ENCODE results near the gene OR1B1. TPM values are rescaled to one million over a fixed set of nuclear protein-coding genes. Genes with fewer than 3 reads are reported as not detected.

OR1B1 gene
- total RNA-seq, 1 donor from 2014 or later = not detected

DNA sequence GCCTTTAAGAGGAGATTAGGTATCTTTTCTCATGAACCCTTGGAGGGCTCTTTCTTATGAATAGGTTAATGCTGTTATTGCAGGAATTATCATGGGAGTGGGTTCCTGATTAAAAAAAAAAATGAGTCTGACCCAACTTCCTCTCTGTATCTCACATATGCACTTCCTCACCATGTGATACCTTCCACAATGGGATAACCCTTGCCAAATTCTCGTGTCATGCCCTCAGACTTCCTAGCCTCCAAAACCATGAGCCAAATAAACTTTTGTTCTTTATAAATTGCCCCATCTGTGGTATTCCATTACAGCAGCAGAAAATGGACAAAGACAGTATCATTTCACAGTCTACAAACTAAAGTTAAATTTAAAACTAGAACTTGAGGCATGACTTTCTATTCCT lies 1.0 kb downstream of the OR1B1 start:
- POLR2A ChIA-PET = no interaction called here
- ATAC-seq (ENCODE audit: low read depth) (no peak), DNase-seq (no peak)
- H3K36me3 Mint-ChIP-seq (ENCODE audit: low read depth) = no peaks in the 10 kb centered on the region
- intact Hi-C loops (cut with micrococcal nuclease) = no loop called here
- H3K27me3 Mint-ChIP-seq = peaks cover 16% of the 10 kb centered on the region
- CTCF ChIA-PET = no interaction called here
- H3K9me3 Mint-ChIP-seq = peaks cover 4% of the 10 kb centered on the region
- TF ChIP-seq, protein P1, sequence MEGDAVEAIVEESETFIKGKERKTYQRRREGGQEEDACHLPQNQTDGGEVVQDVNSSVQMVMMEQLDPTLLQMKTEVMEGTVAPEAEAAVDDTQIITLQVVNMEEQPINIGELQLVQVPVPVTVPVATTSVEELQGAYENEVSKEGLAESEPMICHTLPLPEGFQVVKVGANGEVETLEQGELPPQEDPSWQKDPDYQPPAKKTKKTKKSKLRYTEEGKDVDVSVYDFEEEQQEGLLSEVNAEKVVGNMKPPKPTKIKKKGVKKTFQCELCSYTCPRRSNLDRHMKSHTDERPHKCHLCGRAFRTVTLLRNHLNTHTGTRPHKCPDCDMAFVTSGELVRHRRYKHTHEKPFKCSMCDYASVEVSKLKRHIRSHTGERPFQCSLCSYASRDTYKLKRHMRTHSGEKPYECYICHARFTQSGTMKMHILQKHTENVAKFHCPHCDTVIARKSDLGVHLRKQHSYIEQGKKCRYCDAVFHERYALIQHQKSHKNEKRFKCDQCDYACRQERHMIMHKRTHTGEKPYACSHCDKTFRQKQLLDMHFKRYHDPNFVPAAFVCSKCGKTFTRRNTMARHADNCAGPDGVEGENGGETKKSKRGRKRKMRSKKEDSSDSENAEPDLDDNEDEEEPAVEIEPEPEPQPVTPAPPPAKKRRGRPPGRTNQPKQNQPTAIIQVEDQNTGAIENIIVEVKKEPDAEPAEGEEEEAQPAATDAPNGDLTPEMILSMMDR (IDR thresholded peaks at IDR 0.05) = no peak
- H3K4me3 Mint-ChIP-seq = no peak overlapping the region
- no peak overlapping the region for H3K27ac Mint-ChIP-seq
- H3K4me1 Mint-ChIP-seq = no peaks in the 10 kb centered on the region

DNA sequence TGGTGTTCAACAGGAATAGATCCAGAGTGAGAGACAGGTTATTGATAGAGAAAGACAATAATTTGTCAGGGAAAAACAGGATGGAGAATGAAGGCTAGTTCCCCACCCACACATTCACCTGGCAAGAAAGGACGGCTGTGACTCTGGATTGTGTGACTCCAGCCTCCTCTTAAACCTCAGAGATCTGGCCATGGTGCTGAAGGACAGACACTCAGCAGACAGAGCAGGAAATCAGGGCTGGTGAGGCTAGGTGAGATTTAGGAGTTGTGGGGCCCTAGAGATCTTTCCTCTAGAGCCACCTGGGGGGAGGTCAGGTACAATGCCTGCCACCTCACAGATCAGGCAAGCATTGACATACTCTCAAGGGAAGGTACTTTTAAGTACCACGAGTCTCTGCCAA lies 15.2 kb downstream of the OR1B1 start:
- intact Hi-C loops (cut with micrococcal nuclease) = no loop called here
- POLR2A ChIA-PET = no interaction called here
- DNase-seq (no peak), ATAC-seq (ENCODE audit: low read depth) (no peak)
- Mint-ChIP-seq H3K27ac (no peak overlapping the region), H3K9me3 (peaks cover 18% of the 10 kb centered on the region), H3K4me3 (no peak overlapping the region), H3K36me3 (ENCODE audit: low read depth) (no peaks in the 10 kb centered on the region), H3K4me1 (no peaks in the 10 kb centered on the region), H3K27me3 (peaks cover 25% of the 10 kb centered on the region)
- TF ChIP-seq, protein P1 (IDR thresholded peaks at IDR 0.05) = no peak
- CTCF ChIA-PET = no interaction called here

- H3K4me3 Mint-ChIP-seq = no peak overlapping the region
- H3K4me1 Mint-ChIP-seq = no peaks in the 10 kb centered on the region
- ChIA-PET POLR2A (no interaction called here), CTCF (no interaction called here)
- intact Hi-C loops (cut with micrococcal nuclease) = no loop called here
- no peak for DNase-seq
- no peak overlapping the region for H3K27ac Mint-ChIP-seq
- peaks cover 2% of the 10 kb centered on the region for H3K9me3 Mint-ChIP-seq
- H3K27me3 Mint-ChIP-seq = peaks cover 29% of the 10 kb centered on the region
- no peak for ATAC-seq (ENCODE audit: low read depth)
- H3K36me3 Mint-ChIP-seq (ENCODE audit: low read depth) = no peaks in the 10 kb centered on the region
- TF ChIP-seq, protein P1 (IDR thresholded peaks at IDR 0.05) = no peak
Observed at GRCh38 chr9:122619996-122620395, 37.4 kb downstream of the OR1B1 start.

GRCh38 chr9:122614362-122614761 lies 43.1 kb downstream of the OR1B1 start, which contains the start of gene OR1Q1:
Gene OR1Q1, plus strand, starts transcription at chr9:122614738. Its CDS starts 0 bp downstream, at chr9:122614738.
- H3K27ac Mint-ChIP-seq = no peak within 1 kb of the TSS
- TF ChIP-seq, protein P1 (IDR thresholded peaks at IDR 0.05) = no peak
- H3K4me3 Mint-ChIP-seq = no peak within 1 kb of the TSS
- CTCF ChIA-PET = no interaction called here
- POLR2A ChIA-PET = no interaction called here
- H3K4me1 Mint-ChIP-seq = no peaks in the 10 kb centered on the region
- H3K36me3 Mint-ChIP-seq (ENCODE audit: low read depth) = no peaks in the 10 kb centered on the region
- no peak for DNase-seq
- H3K27me3 Mint-ChIP-seq = peaks cover 19% of the 10 kb centered on the region
- ATAC-seq (ENCODE audit: low read depth) = no peak
- peaks cover 2% of the 10 kb centered on the region for H3K9me3 Mint-ChIP-seq
- intact Hi-C loops (cut with micrococcal nuclease) = no loop called here

DNA sequence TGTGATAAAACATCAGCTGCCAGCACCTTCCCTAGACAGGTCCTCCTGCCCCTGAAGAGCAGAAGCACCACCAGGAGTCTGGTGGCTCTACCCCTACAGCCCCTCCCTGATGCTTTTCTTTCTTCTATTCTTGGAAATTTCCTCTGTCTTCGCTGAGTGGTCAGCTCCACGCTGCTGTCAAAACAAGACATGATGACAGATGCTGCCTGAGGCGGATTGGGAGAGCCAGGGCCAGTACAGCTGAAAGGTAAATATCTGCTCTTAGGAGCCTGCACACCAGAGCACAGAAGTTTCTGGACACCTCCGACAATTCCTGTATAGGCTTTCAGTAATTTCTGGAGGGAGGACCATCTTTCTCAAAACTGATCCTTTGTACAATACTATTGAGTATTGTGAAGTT lies 47.6 kb downstream of the OR1B1 start:
- no peak overlapping the region for H3K27ac Mint-ChIP-seq
- POLR2A ChIA-PET = no interaction called here

More for the DNA sequence above, 47.6 kb downstream of the OR1B1 start:
- CTCF ChIA-PET = no interaction called here
- Mint-ChIP-seq H3K4me3 (no peak overlapping the region), H3K27me3 (peaks cover 16% of the 10 kb centered on the region), H3K9me3 (no peaks in the 10 kb centered on the region), H3K36me3 (ENCODE audit: low read depth) (no peaks in the 10 kb centered on the region), H3K4me1 (no peaks in the 10 kb centered on the region)
- TF ChIP-seq, protein P1 (IDR thresholded peaks at IDR 0.05) = no peak
- intact Hi-C loops (cut with micrococcal nuclease) = no loop called here
- ATAC-seq (ENCODE audit: low read depth) (no peak), DNase-seq (no peak)
